HCT116 (cell line): Measurements from ENCODE around the gene KCNJ1. TPM values are rescaled to one million over a fixed set of nuclear protein-coding genes. Genes with fewer than 3 reads are reported as not detected.

ENCODE experiments used
- ATAC-seq: fragments of 200-7000 bp; cut with Tn5 transposase; 2 replicates; pipeline ENCODE4 v1.9.1; 2020; ENCODE audit warnings: mild to moderate bottlenecking, moderate library complexity
- BruUV-seq: library from RNA; stranded (reverse); fragments of 400-500 nt; replicated peaks from 2 replicates; lab custom pipeline; 2021; lab: Mats Ljungman, UMichigan
- CTCF ChIA-PET: fragments of 300-600 bp; sonication (Branson Sonifier 250); formaldehyde crosslinking; loops from one replicate; lab custom pipeline; 2021; ENCODE audit warnings: antibody characterized with exemption; lab: Charles Lee
- POLR2A ChIA-PET: fragments of 300-600, 350-600 bp; sonication (Branson Sonifier 250); formaldehyde crosslinking; loops from one replicate; lab custom pipeline; 2021; ENCODE audit warnings: antibody characterized with exemption; lab: Charles Lee
- RAD21 ChIA-PET, 2 experiments: fragments of 300-600 bp; sonication (Branson Sonifier 250); formaldehyde crosslinking; loops; one replicate each; lab custom pipeline; 2023; ENCODE audit warnings: low total read pairs in 2 of 2; ENCODE audit not compliant: uncharacterized antibody in 2 of 2, unreplicated experiment in 2 of 2, low non-redundant PET in 1 of 2; lab: Charles Lee
- DNase-seq: peaks from one replicate; pipeline ENCODE4 v3.0.0-alpha.2; 2010; ENCODE audit warnings: low read depth, low spot score
- H2AFZ ChIP-seq: fragments of 200-600 bp; shearing (Covaris generic), sonication (generic); 2 replicates; pipeline ENCODE4 v1.6.1; 2017; ENCODE audit warnings: low read depth, mixed run types, mixed read lengths, antibody characterized with exemption, low read length; ENCODE audit not compliant: poor library complexity, severe bottlenecking
- H3K27ac ChIP-seq: 2 replicates; pipeline ENCODE4 v1.5.1; 2012; ENCODE audit warnings: low read depth, low read length
- H3K27me3 ChIP-seq: fragments of 200-600 bp; sonication (generic); 2 replicates; pipeline ENCODE4 v1.6.1; 2016; ENCODE audit warnings: mixed run types, low read length, mixed read lengths; ENCODE audit not compliant: insufficient read depth
- H3K36me3 ChIP-seq, 2 experiments: fragments of 200-500 bp in 1 of 2; fragments of 200-600 bp in 1 of 2; sonication (Bioruptor generic) in 1 of 2; sonication (generic) in 1 of 2; 2 replicates each; pipeline versions ENCODE4 v1.5.1 to v1.6.1; 2014 to 2016; ENCODE audit warnings: low read length in 2 of 2, inconsistent platforms in 1 of 2, mixed read lengths in 1 of 2, mixed run types in 1 of 2; ENCODE audit not compliant: insufficient read depth in 2 of 2, control insufficient read depth in 1 of 2
- H3K4me1 ChIP-seq, 2 experiments: fragments of 200-600 bp in 1 of 2; sonication (generic) in 1 of 2; 2 replicates each; pipeline versions ENCODE4 v1.5.1 to v1.6.1; 2012 to 2017; ENCODE audit warnings: low read length in 2 of 2, inconsistent platforms in 1 of 2, mild to moderate bottlenecking in 1 of 2, mixed read lengths in 1 of 2, mixed run types in 1 of 2, moderate library complexity in 1 of 2; ENCODE audit not compliant: insufficient read depth in 2 of 2, control insufficient read depth in 1 of 2
- H3K4me2 ChIP-seq: fragments of 200-600 bp; sonication (generic); 2 replicates; pipeline ENCODE4 v1.6.1; 2017; ENCODE audit warnings: mixed run types, low read length, mixed read lengths
- H3K4me3 ChIP-seq, 2 experiments: fragments of 200-600 bp in 1 of 2; sonication (generic) in 1 of 2; replicated peaks in 1 of 2; 2 replicates each; pipeline ENCODE4 v1.5.1; 2011 to 2016; ENCODE audit warnings: low read length in 2 of 2, control low read depth in 1 of 2, low read depth in 1 of 2, mild to moderate bottlenecking in 1 of 2, mixed read lengths in 1 of 2, mixed run types in 1 of 2
- H3K79me2 ChIP-seq: fragments of 200-600 bp; sonication (generic); 2 replicates; pipeline ENCODE4 v1.6.1; 2017; ENCODE audit warnings: mild to moderate bottlenecking, mixed run types, low read length, moderate library complexity, mixed read lengths; ENCODE audit not compliant: insufficient read depth
- H3K9ac ChIP-seq: fragments of 200-600 bp; sonication (generic); 2 replicates; pipeline ENCODE4 v1.6.1; 2016; ENCODE audit warnings: low read length, mixed read lengths
- H3K9me2 ChIP-seq: fragments of 200-600 bp; sonication (generic), shearing (Covaris generic); 2 replicates; pipeline ENCODE4 v1.6.1; 2017; ENCODE audit warnings: mixed run types, mild to moderate bottlenecking, moderate library complexity; ENCODE audit not compliant: insufficient read depth
- H3K9me3 ChIP-seq, 2 experiments: fragments of 200-500 bp in 1 of 2; fragments of 200-600 bp in 1 of 2; sonication (Bioruptor generic) in 1 of 2; sonication (generic) in 1 of 2; 2 replicates each; pipeline ENCODE4 v1.6.1; 2014 to 2017; ENCODE audit warnings: low read length in 2 of 2, mixed read lengths in 2 of 2, inconsistent platforms in 1 of 2, low read depth in 1 of 2, mild to moderate bottlenecking in 1 of 2, mixed run types in 1 of 2, moderate library complexity in 1 of 2; ENCODE audit not compliant: control insufficient read depth in 1 of 2, insufficient read depth in 1 of 2
- H4K20me1 ChIP-seq: fragments of 200-600 bp; sonication (generic), shearing (Covaris generic); 2 replicates; pipeline ENCODE4 v1.6.1; 2017; ENCODE audit warnings: mixed run types, mild to moderate bottlenecking, moderate library complexity; ENCODE audit not compliant: insufficient read depth
- CBX3 ChIP-seq: IDR thresholded peaks from 2 replicates; pipeline ENCODE4 v1.6.1; 2012; ENCODE audit warnings: low read depth
- CEBPB ChIP-seq: IDR thresholded peaks from 2 replicates; pipeline ENCODE4 v1.6.1; 2012; ENCODE audit warnings: low read depth
- CTCF ChIP-seq, 3 experiments: fragments of 200-600 bp in 1 of 3; sonication (generic) in 1 of 3; IDR thresholded peaks in 2 of 3; conservative IDR thresholded peaks in 1 of 3; 2 replicates each; pipeline ENCODE4 v1.5.1; 2012 to 2017; ENCODE audit warnings: low read depth in 2 of 3, low read length in 2 of 3, antibody characterized with exemption in 1 of 3, borderline replicate concordance in 1 of 3, control low read depth in 1 of 3, mild to moderate bottlenecking in 1 of 3, mixed read lengths in 1 of 3, mixed run types in 1 of 3, moderate library complexity in 1 of 3; ENCODE audit not compliant: insufficient read depth in 1 of 3
- EGR1 ChIP-seq: IDR thresholded peaks from 2 replicates; pipeline ENCODE4 v1.6.1; 2012; ENCODE audit warnings: low read depth
- EZH2phosphoT487 ChIP-seq: fragments of 200-600 bp; IDR thresholded peaks from 2 replicates; pipeline ENCODE4 v1.6.1; 2018; ENCODE audit warnings: antibody characterized with exemption, borderline replicate concordance
- JUND ChIP-seq: IDR thresholded peaks from 2 replicates; pipeline ENCODE4 v1.6.1; 2012
- MAX ChIP-seq: IDR thresholded peaks from 2 replicates; pipeline ENCODE4 v1.6.1; 2012
- POLR2A ChIP-seq: IDR thresholded peaks from 2 replicates; pipeline ENCODE4 v1.7.0; 2011; ENCODE audit warnings: borderline replicate concordance; ENCODE audit not compliant: insufficient read depth, insufficient read length; ENCODE audit errors: extremely low read depth
- POLR2AphosphoS5 ChIP-seq: IDR thresholded peaks from 2 replicates; pipeline ENCODE4 v1.6.1; 2011; ENCODE audit warnings: mild to moderate bottlenecking, low read depth, low read length, moderate library complexity
- REST ChIP-seq: IDR thresholded peaks from 2 replicates; pipeline ENCODE4 v1.6.1; 2012; ENCODE audit warnings: low read depth
- SIN3A ChIP-seq: IDR thresholded peaks from 2 replicates; pipeline ENCODE4 v1.6.1; 2012; ENCODE audit warnings: low read depth
- SP1 ChIP-seq: IDR thresholded peaks from 2 replicates; pipeline ENCODE4 v1.6.1; 2012; ENCODE audit warnings: low read depth
- SRF ChIP-seq: IDR thresholded peaks from 2 replicates; pipeline ENCODE4 v1.6.1; 2012; ENCODE audit warnings: low read depth
- ZFX ChIP-seq: fragments of 450-650 bp; IDR thresholded peaks from 2 replicates; pipeline ENCODE4 v1.6.1; 2017
- ZNF274 ChIP-seq: fragments of 200-500 bp; sonication (Bioruptor generic); IDR thresholded peaks from 2 replicates; pipeline ENCODE4 v1.6.1; 2014; ENCODE audit warnings: mild to moderate bottlenecking, low read depth, low read length, inconsistent platforms
- intact Hi-C: fragments of 100-400 bp; cut with micrococcal nuclease; formaldehyde crosslinking; loops from 2 replicates; pipeline ENCODE4 v1.10.0; 2022
- total RNA-seq: library from RNA; stranded (reverse); gene quantifications from one replicate; pipeline ENCODE4 v1.2.1, GENCODE V29; 2021; ENCODE audit not compliant: unreplicated experiment

Gene KCNJ1
- total RNA-seq, 1 experiment from 2014 or later, result 0.15 TPM

- H3K4me1 ChIP-seq, result no peaks in the 10 kb centered on the region
- no peak overlapping the region for H2AFZ ChIP-seq
- DNase-seq (no peak), ATAC-seq (no peak)
- ChIA-PET POLR2A (no interaction called here), CTCF (no interaction called here), RAD21 (no interaction called here)
- no TSS peak for BruUV-seq
- no peaks in the 10 kb centered on the region for H4K20me1 ChIP-seq
- intact Hi-C loops, result no loop called here
- no peak for TF ChIP-seq POLR2AphosphoS5
- no peak for TF ChIP-seq MAX
- TF ChIP-seq ZFX, result no peak
- TF ChIP-seq EZH2phosphoT487, result no peak
- TF ChIP-seq ZNF274, result no peak
- no peak for TF ChIP-seq SP1
- TF ChIP-seq JUND, result no peak
- TF ChIP-seq REST, result no peak
- no peak for TF ChIP-seq SIN3A
- no peak for TF ChIP-seq CEBPB
- TF ChIP-seq CBX3, result no peak
- TF ChIP-seq SRF, result no peak
- TF ChIP-seq EGR1, result no peak
- TF ChIP-seq CTCF (IDR thresholded peaks at IDR 0.05 in 2 of 3, conservative IDR thresholded peaks at IDR 0.05 in 1 of 3; ENCODE audit: borderline replicate concordance in 1 of 3, insufficient read depth in 1 of 3, low read depth in 2 of 3, low read length in 2 of 3), result no peak
- TF ChIP-seq POLR2A, result no peak
- H3K4me3 ChIP-seq, result no peak overlapping the region
- H3K36me3 ChIP-seq, result no peaks in the 10 kb centered on the region
- no peaks in the 10 kb centered on the region for H3K9me2 ChIP-seq
- no peaks in the 10 kb centered on the region for H3K9me3 ChIP-seq
- H3K27ac ChIP-seq, result no peak overlapping the region
- no peak overlapping the region for H3K9ac ChIP-seq
- no peak overlapping the region for H3K4me2 ChIP-seq
- H3K27me3 ChIP-seq, result peaks cover 21% of the 10 kb centered on the region; the same call in 1 of the 2 replicates
- no peaks in the 10 kb centered on the region for H3K79me2 ChIP-seq
These were observed 5.0 kb upstream of the KCNJ1 start for GRCh38 chr11:128872094-128872493.
